ENCODE measurements around the gene DPP10. TPM values are rescaled to one million over a fixed set of nuclear protein-coding genes. Genes with fewer than 3 reads are reported as not detected.

The DPP10 gene
- total RNA-seq, 1 experiment from 2014 or later = not detected

DNA sequence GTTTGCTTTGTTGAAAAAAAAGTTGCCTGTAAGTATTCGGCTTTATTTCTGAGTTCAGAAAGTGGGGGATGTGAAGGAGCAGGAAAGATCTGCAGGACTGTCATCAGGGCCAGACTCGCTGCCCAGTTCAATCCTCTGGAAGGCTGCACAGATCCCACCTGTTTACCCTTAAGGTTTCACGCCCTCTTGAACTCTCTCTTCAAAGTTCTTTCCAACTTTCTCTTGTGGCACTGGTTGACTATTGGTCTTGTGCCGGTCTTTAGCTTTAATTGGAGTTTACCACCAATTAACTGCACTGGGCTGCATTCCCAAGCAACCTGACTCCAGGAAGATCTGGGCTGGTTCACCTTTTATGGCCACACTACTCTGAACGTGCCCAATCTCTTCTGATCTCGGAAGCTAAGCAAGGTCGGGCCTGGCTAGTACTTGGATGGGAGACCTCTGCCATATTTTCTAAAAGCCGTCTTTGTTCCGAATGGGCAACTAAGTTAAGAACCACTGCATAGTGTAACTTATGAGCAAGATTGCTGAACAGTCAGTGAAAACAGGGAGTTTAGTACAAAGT is 495.0 kb downstream of the DPP10 start:
- no peaks in the 10 kb centered on the region for H3K9me3 ChIP-seq (ENCODE audit: low read length)
- BruUV-seq (replicated peaks) = no TSS peak
- DNase-seq (no peak), ATAC-seq (no peak)
- no peak overlapping the region for H2AFZ ChIP-seq (ENCODE audit: low read length)
- intact Hi-C loops (cut with micrococcal nuclease) = no loop called here
- POLR2A ChIA-PET (ENCODE audit: unreplicated experiment) = no interaction called here
- no peaks in the 10 kb centered on the region for H3K36me3 ChIP-seq (ENCODE audit: low read depth, low read length)
- TF ChIP-seq EZH2phosphoT487 (IDR thresholded peaks at IDR 0.05; ENCODE audit: borderline replicate concordance, low read length) (no peak), EZH2 (IDR thresholded peaks at IDR 0.05; ENCODE audit: low read length, unreplicated experiment) (no peak)
- TF ChIP-seq, protein P1, sequence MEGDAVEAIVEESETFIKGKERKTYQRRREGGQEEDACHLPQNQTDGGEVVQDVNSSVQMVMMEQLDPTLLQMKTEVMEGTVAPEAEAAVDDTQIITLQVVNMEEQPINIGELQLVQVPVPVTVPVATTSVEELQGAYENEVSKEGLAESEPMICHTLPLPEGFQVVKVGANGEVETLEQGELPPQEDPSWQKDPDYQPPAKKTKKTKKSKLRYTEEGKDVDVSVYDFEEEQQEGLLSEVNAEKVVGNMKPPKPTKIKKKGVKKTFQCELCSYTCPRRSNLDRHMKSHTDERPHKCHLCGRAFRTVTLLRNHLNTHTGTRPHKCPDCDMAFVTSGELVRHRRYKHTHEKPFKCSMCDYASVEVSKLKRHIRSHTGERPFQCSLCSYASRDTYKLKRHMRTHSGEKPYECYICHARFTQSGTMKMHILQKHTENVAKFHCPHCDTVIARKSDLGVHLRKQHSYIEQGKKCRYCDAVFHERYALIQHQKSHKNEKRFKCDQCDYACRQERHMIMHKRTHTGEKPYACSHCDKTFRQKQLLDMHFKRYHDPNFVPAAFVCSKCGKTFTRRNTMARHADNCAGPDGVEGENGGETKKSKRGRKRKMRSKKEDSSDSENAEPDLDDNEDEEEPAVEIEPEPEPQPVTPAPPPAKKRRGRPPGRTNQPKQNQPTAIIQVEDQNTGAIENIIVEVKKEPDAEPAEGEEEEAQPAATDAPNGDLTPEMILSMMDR (conservative IDR thresholded peaks at IDR 0.05; ENCODE audit: low read depth, low read length) = no peak
- no peak overlapping the region for H3K4me2 ChIP-seq (ENCODE audit: low read length)
- H3K4me1 ChIP-seq (ENCODE audit: insufficient read depth, low read length) = no peaks in the 10 kb centered on the region
- H3K27me3 ChIP-seq (ENCODE audit: low read length) = peaks cover 19% of the 10 kb centered on the region; the same call in 1 of the 2 replicates
- H3F3A ChIP-seq (ENCODE audit: low read length, unreplicated experiment) = no peaks in the 10 kb centered on the region
- no peaks in the 10 kb centered on the region for H3K9me2 ChIP-seq (replicated peaks; ENCODE audit: low read length)
- H4K20me1 ChIP-seq (ENCODE audit: low read length) = no peaks in the 10 kb centered on the region
- H3K27ac ChIP-seq (ENCODE audit: low read length) = no peak overlapping the region
- CTCF ChIA-PET = no interaction called here
- no peaks in the 10 kb centered on the region for H3K79me2 ChIP-seq (ENCODE audit: low read length)
- no peak overlapping the region for H3K9ac ChIP-seq (ENCODE audit: low read length)
- no peak overlapping the region for H3K4me3 ChIP-seq (ENCODE audit: low read length)

DNA sequence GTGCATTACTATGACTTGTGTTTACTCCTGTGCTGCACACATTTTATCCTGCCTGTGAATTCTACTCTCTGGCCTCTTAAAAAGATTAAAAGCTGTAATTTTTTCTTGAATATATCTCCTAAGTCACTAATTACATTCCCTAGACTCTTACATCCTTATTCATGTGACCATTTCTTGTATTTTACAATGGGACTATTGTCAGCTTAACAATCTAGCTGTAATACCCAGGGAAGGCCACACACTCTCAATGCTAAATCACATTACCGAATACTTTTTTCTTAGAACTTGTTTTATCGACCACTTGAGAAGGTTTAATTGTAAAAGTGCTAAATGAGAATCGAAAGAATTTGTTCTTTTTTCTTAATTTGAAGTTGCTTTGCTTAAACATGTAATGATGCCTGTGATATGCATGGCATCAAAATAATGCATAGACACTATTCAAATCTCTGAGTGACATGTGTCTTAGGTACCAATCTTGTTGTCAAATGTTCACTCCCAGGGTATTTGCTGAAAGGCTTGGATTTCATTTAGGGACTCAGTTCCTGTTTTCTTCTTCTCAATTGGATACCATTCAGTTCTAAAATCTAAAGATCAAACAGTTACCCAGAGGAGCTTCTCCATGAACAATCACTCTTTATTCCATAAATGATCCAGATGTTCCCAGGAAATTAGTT is 498.5 kb downstream of the DPP10 start:
- Histone ChIP-seq H3K4me1 (ENCODE audit: insufficient read depth, low read length) (no peaks in the 10 kb centered on the region), H3K27ac (ENCODE audit: low read length) (no peak overlapping the region), H4K20me1 (ENCODE audit: low read length) (no peaks in the 10 kb centered on the region), H3K27me3 (ENCODE audit: low read length) (peaks cover 9% of the 10 kb centered on the region; the same call in 1 of the 2 replicates), H3K4me3 (ENCODE audit: low read length) (no peak overlapping the region), H3K36me3 (ENCODE audit: low read depth, low read length) (no peaks in the 10 kb centered on the region), H3K9me2 (replicated peaks; ENCODE audit: low read length) (no peaks in the 10 kb centered on the region), H2AFZ (ENCODE audit: low read length) (no peak overlapping the region), H3K9me3 (ENCODE audit: low read length) (no peaks in the 10 kb centered on the region), H3K9ac (ENCODE audit: low read length) (no peak overlapping the region), H3K79me2 (ENCODE audit: low read length) (no peaks in the 10 kb centered on the region), H3F3A (ENCODE audit: low read length, unreplicated experiment) (no peaks in the 10 kb centered on the region), H3K4me2 (ENCODE audit: low read length) (no peak overlapping the region)
- TF ChIP-seq EZH2 (IDR thresholded peaks at IDR 0.05; ENCODE audit: low read length, unreplicated experiment) (no peak), EZH2phosphoT487 (IDR thresholded peaks at IDR 0.05; ENCODE audit: borderline replicate concordance, low read length) (no peak)
- TF ChIP-seq, protein P1 (conservative IDR thresholded peaks at IDR 0.05; ENCODE audit: low read depth, low read length) = no peak
- intact Hi-C loops (cut with micrococcal nuclease) = no loop called here
- ChIA-PET POLR2A (ENCODE audit: unreplicated experiment) (no interaction called here), CTCF (no interaction called here)
- DNase-seq = no peak
- BruUV-seq (replicated peaks) = no TSS peak
- no peak for ATAC-seq

GRCh38 chr2:114949228-114949804 is 506.9 kb downstream of the DPP10 start:
- H3K27me3 ChIP-seq (ENCODE audit: low read length) = peaks cover 5% of the 10 kb centered on the region; the same call in 1 of the 2 replicates
- TF ChIP-seq, protein P1 (conservative IDR thresholded peaks at IDR 0.05; ENCODE audit: low read depth, low read length) = no peak
- TF ChIP-seq EZH2 (IDR thresholded peaks at IDR 0.05; ENCODE audit: low read length, unreplicated experiment) (no peak), EZH2phosphoT487 (IDR thresholded peaks at IDR 0.05; ENCODE audit: borderline replicate concordance, low read length) (no peak)
- H3K4me2 ChIP-seq (ENCODE audit: low read length) = no peak overlapping the region
- BruUV-seq (replicated peaks) = no TSS peak
- H3F3A ChIP-seq (ENCODE audit: low read length, unreplicated experiment) = no peaks in the 10 kb centered on the region
- H3K4me1 ChIP-seq (ENCODE audit: insufficient read depth, low read length) = no peaks in the 10 kb centered on the region
- no peaks in the 10 kb centered on the region for H3K9me2 ChIP-seq (replicated peaks; ENCODE audit: low read length)
- H2AFZ ChIP-seq (ENCODE audit: low read length) = no peak overlapping the region
- H3K9me3 ChIP-seq (ENCODE audit: low read length) = no peaks in the 10 kb centered on the region
- ChIA-PET POLR2A (ENCODE audit: unreplicated experiment) (no interaction called here), CTCF (no interaction called here)
- ATAC-seq (no peak), DNase-seq (no peak)
- no peaks in the 10 kb centered on the region for H4K20me1 ChIP-seq (ENCODE audit: low read length)
- no peaks in the 10 kb centered on the region for H3K36me3 ChIP-seq (ENCODE audit: low read depth, low read length)
- H3K27ac ChIP-seq (ENCODE audit: low read length) = no peak overlapping the region
- H3K4me3 ChIP-seq (ENCODE audit: low read length) = no peak overlapping the region
- no peaks in the 10 kb centered on the region for H3K79me2 ChIP-seq (ENCODE audit: low read length)
- H3K9ac ChIP-seq (ENCODE audit: low read length) = no peak overlapping the region
- intact Hi-C loops (cut with micrococcal nuclease) = no loop called here

Measured in PC-3 (cell line).